ENCODE measurements around the gene AMHR2. TPM values are rescaled to one million over a fixed set of nuclear protein-coding genes. Genes with fewer than 3 reads are reported as not detected.

Gene AMHR2
- total and polyA plus RNA-seq, 2 of the 4 experiments (the other 2 are of a cell fraction), result not detected

- dilution Hi-C loops (cut with HindIII; ENCODE audit: low sequenced_read_pairs, unreplicated experiment) (no loop called here), in situ Hi-C loops (cut with MboI; ENCODE audit: low sequenced_read_pairs) (no loop called here), intact Hi-C loops (cut with micrococcal nuclease) (no loop called here)
- 88% methylated on average over 2 of the region's 5 CpGs; no CpG with 5 or more reads in 1 of the 2 experiments for WGBS, 2 experiments (ENCODE audit: extremely low coverage in 2 of 2, insufficient read length in 1 of 2)
- TF ChIP-seq, protein P1, sequence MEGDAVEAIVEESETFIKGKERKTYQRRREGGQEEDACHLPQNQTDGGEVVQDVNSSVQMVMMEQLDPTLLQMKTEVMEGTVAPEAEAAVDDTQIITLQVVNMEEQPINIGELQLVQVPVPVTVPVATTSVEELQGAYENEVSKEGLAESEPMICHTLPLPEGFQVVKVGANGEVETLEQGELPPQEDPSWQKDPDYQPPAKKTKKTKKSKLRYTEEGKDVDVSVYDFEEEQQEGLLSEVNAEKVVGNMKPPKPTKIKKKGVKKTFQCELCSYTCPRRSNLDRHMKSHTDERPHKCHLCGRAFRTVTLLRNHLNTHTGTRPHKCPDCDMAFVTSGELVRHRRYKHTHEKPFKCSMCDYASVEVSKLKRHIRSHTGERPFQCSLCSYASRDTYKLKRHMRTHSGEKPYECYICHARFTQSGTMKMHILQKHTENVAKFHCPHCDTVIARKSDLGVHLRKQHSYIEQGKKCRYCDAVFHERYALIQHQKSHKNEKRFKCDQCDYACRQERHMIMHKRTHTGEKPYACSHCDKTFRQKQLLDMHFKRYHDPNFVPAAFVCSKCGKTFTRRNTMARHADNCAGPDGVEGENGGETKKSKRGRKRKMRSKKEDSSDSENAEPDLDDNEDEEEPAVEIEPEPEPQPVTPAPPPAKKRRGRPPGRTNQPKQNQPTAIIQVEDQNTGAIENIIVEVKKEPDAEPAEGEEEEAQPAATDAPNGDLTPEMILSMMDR (conservative IDR thresholded peaks at IDR 0.05; ENCODE audit: low read depth, low read length), result no peak
- TF ChIP-seq BHLHE40 (IDR thresholded peaks at IDR 0.05; ENCODE audit: low read depth, low read length) (no peak), SMC3 (IDR thresholded peaks at IDR 0.05; ENCODE audit: low read depth, low read length) (no peak), MXI1 (IDR thresholded peaks at IDR 0.05; ENCODE audit: borderline replicate concordance, low read depth, low read length) (no peak), RCOR1 (IDR thresholded peaks at IDR 0.05; ENCODE audit: insufficient replicate concordance, low read length) (no peak)
- Histone ChIP-seq H3K14ac (replicated peaks; ENCODE audit: low read depth, low read length) (no peak overlapping the region), H2BK120ac (ENCODE audit: low read depth, low read length) (no peak overlapping the region), H2BK5ac (ENCODE audit: low read depth, low read length, poor library complexity, severe bottlenecking) (no peak overlapping the region), H3K9me3 (ENCODE audit: control insufficient read depth, insufficient read depth, low read length) (no peaks in the 10 kb centered on the region), H4K20me1 (ENCODE audit: insufficient read depth, low read length) (no peaks in the 10 kb centered on the region), H2AFZ (replicated peaks; ENCODE audit: low read length, poor library complexity) (no peak overlapping the region), H2BK20ac (ENCODE audit: low read depth, low read length) (no peak overlapping the region), H3K9me1 (ENCODE audit: insufficient read depth, low read length) (peaks cover 9% of the 10 kb centered on the region; the same call in 1 of the 2 replicates), H3K4me3 (ENCODE audit: insufficient read depth, low read depth, low read length) (no peak overlapping the region), H4K5ac (ENCODE audit: low read depth, low read length) (no peak overlapping the region), H3K4ac (ENCODE audit: low read depth, low read length) (no peak overlapping the region), H3K79me1 (ENCODE audit: low read depth in 1 of 2, low read length in 2 of 2) (peaks cover 14 to 22% of the 10 kb centered on the region in 2 experiments), H2AK9ac (replicated peaks; ENCODE audit: low read depth, low read length, poor library complexity) (no peak overlapping the region), H3K18ac (ENCODE audit: low read depth, low read length) (no peak overlapping the region), H4K8ac (ENCODE audit: low read depth in 2 of 2, low read length in 2 of 2) (no peak overlapping the region), H3K23ac (ENCODE audit: low read depth, low read length) (no peak overlapping the region), H3K27me3 (ENCODE audit: control insufficient read depth, insufficient read depth, low read length) (no peaks in the 10 kb centered on the region), H2BK15ac (ENCODE audit: low read depth, low read length) (no peak overlapping the region), H3K4me1 (ENCODE audit: control insufficient read depth, insufficient read depth, low read length) (peaks cover 8% of the 10 kb centered on the region; the same call in 1 of the 2 replicates), H4K91ac (ENCODE audit: insufficient read depth, low read depth, low read length) (no peak overlapping the region), H3K56ac (ENCODE audit: extremely low read depth, insufficient read depth, low read length) (no peak overlapping the region), H3K27ac (ENCODE audit: insufficient read depth, low read length) (no peak overlapping the region), H3K36me3 (ENCODE audit: control insufficient read depth, insufficient read depth, low read length) (peaks cover 45% of the 10 kb centered on the region), H2AK5ac (ENCODE audit: low read depth, low read length) (no peak overlapping the region), H3K9ac (ENCODE audit: low read depth, low read length) (no peak overlapping the region), H3K4me2 (ENCODE audit: low read depth, low read length) (no peak overlapping the region)
- DNase-seq (no peak), ATAC-seq (ENCODE audit: low read depth) (no peak)
- ChIA-PET POLR2A (ENCODE audit: unreplicated experiment) (interaction anchor here (0.6 kb wide), 1 partner anchor 14 kb away, joined by 3 read pairs; no protein-coding TSS in a partner anchor), CTCF (interaction anchor here (0.8 to 1.0 kb wide), 4 partner anchors 10 to 59 kb away, joined by 3 to 4 read pairs (median 3); no protein-coding TSS in a partner anchor)
- BruUV-seq (replicated peaks), result no TSS peak
Measured at GRCh38 chr12:53410951-53411350, 12.7 kb upstream of the AMHR2 start.

Measured in IMR-90 (cell line).